CD1c-positive myeloid dendritic cell (primary cell): ENCODE measurements around the gene DOCK3.
A peak's percentile ranks its signal among the peaks of the same experiment; 100 is the strongest.
"Not testable (repeated sequence)": the region's sequence is repeated elsewhere in the genome, so short reads cannot be mapped to it uniquely, and the experiment has no call there.

Experiments
- DNase-seq: peaks from one replicate; pipeline ENCODE4 v3.0.0-alpha.2; 2016; ENCODE audit errors: extremely low spot score

DOCK3 gene

GRCh38 chr3:51368276-51368675, 693.5 kb downstream of the DOCK3 start:
- not testable (repeated sequence) for DNase-seq

- peak; percentile 60 for DNase-seq
Observed at GRCh38 chr3:51371943-51372557, 697.3 kb downstream of the DOCK3 start.

GRCh38 chr3:51373658-51374421, 699.1 kb downstream of the DOCK3 start:
- no peak for DNase-seq

GRCh38 chr3:51374456-51374855, 699.7 kb downstream of the DOCK3 start:
- DNase-seq, result no peak

- DNase-seq, result no peak
Observed at GRCh38 chr3:51375136-51375535, 700.4 kb downstream of the DOCK3 start.

- no peak for DNase-seq
Observed at GRCh38 chr3:51375571-51375970, 700.8 kb downstream of the DOCK3 start.

GRCh38 chr3:51378065-51378464, 703.3 kb downstream of the DOCK3 start:
- no peak for DNase-seq

- DNase-seq, result no peak
Observed at GRCh38 chr3:51378726-51379125, 704.0 kb downstream of the DOCK3 start.

GRCh38 chr3:51379301-51379700, 704.6 kb downstream of the DOCK3 start:
- no peak for DNase-seq

GRCh38 chr3:51379746-51380455, 705.2 kb downstream of the DOCK3 start:
- no peak for DNase-seq

GRCh38 chr3:51380601-51381332, 706.0 kb downstream of the DOCK3 start:
- DNase-seq, result no peak

- no peak for DNase-seq
Observed at GRCh38 chr3:51381333-51381705, 706.6 kb downstream of the DOCK3 start.

GRCh38 chr3:51382076-51382745, 707.5 kb downstream of the DOCK3 start:
- no peak for DNase-seq

GRCh38 chr3:51382947-51383578, 708.3 kb downstream of the DOCK3 start:
- DNase-seq, result no peak

GRCh38 chr3:51384055-51384725, 709.5 kb downstream of the DOCK3 start:
- DNase-seq, result peak; percentile 36

GRCh38 chr3:51384726-51385473, 710.2 kb downstream of the DOCK3 start, which contains the start of gene MANF:
Gene MANF, plus strand, starts transcription at chr3:51385291. Its CDS starts 52 bp downstream, at chr3:51385343.
- peak; percentile 99 for DNase-seq

- DNase-seq, result no peak
Observed at GRCh38 chr3:51385621-51386091, 710.9 kb downstream of the DOCK3 start.

- DNase-seq, result no peak
Observed at GRCh38 chr3:51386159-51386851, 711.6 kb downstream of the DOCK3 start.

- DNase-seq, result no peak
Observed at GRCh38 chr3:51386852-51387229, 712.1 kb downstream of the DOCK3 start.
